ENCODE data around the gene PRDM16. TPM values are rescaled to one million over a fixed set of nuclear protein-coding genes. Genes with fewer than 3 reads are reported as not detected.
"Not testable (repeated sequence)": the region's sequence is repeated elsewhere in the genome, so short reads cannot be mapped to it uniquely, and the experiment has no call there.

Gene PRDM16
- total RNA-seq, 1 donor from 2014 or later = 12.8 TPM

DNA sequence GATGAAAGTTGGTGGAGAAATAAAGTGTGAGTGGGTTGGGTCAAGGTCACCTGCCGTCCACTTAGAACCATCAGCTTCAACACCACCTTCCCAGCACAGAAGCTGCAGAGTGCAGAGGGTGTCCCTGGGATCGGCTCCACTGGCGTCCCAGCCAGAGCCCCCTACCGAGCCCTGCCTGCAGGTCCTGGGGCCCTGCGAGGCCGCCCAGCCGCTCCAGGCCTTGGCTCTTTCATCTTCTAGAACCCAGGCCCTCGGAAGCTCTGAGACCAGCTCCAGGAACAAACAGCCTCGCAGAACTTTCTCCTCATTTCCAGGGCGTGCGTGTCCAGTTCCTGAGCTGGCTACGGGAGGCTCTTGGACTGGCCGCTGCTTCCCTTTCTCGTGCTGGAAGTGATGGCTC lies 166.0 kb downstream of the PRDM16 start:
- ATAC-seq (no peak), DNase-seq (ENCODE audit: missing footprints) (no peak)
- intact Hi-C loops (cut with DNase I) = no loop called here

DNA sequence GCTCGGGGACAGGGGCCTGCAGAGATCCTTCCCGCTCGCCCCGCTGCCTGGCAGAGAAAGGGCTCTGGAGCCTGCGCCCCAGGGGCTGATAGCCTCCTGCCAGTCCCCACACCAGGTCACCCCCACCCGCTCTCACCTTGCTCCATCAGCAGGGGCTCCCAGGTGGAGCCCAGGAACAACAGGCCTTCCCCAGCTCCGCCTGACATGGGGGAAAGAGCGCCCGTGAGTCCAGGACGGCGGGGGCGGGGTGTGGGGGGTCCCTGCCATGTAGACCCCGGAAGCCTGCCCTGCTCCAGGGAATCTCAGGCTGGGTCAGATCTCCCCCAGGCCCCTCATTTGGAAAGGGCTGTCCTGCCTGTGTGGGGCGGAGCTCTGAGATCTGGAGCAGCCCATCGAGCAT lies 166.5 kb downstream of the PRDM16 start:
- ATAC-seq (no peak), DNase-seq (ENCODE audit: missing footprints) (peak; percentile 37)
- intact Hi-C loops (cut with DNase I) = no loop called here

DNA sequence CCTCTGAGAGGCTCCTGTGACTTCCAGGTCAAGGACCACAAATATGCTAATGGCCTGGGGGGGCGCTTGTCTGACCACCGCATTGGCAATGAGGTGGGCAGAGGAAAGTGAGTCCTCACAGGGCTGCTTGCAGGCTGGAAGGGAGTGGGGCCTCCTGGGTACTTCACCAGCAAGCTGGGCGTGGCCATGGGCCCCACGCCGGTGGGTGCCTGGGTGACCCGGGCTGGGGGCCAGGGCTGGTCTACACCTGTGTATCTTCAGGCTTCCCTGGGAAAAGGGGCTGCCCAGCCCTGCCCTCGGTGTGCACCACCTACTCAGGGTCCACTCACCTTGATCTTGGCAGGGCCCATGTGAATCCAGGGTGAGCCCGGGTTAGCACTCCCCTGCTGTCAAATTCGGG lies 167.4 kb downstream of the PRDM16 start:
- ATAC-seq (no peak), DNase-seq (ENCODE audit: missing footprints) (peak; percentile 35)
- intact Hi-C loops (cut with DNase I) = no loop called here

DNA sequence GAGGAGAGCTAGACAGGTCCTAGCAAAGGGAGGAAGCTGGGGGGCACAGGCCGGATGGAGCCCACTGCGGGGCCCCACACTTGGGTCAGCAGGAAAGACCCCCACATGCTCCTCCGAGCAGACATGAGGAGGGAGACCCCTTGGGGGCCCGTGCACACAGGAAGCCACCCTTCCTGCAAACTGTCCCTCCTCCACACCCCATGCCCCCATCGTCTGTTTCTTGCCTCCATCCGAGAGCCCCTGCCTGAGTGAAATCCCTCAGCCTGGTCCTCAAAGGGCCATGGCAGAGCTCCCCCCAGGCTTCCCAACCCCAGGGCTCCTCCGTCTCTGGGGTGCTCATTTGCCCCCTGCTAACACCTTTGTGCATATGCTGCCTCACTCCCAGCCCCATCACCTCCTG lies 168.0 kb downstream of the PRDM16 start:
- DNase-seq (ENCODE audit: missing footprints) = peak; percentile 8
- no peak for ATAC-seq
- intact Hi-C loops (cut with DNase I) = no loop called here

DNA sequence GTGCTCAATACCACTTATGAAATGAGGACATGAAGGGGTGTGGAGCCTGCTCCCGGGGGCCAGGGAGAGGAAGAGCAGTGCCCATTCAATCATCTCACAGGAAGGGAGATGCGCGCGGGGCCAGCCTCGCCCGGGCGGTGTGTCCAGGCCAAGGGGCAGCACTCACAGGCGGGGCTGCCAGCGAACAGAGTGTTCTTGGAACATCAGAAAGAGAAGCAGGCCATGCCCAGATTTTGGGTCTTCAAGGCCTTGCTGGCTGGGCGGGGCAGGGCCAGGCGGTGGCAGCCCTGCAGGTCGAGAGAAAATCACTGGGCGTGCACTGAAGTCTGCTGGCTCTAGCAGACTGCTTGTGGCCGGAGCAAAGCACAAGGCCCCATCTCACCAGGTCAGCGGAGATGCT lies 168.6 kb downstream of the PRDM16 start:
- ATAC-seq (no peak), DNase-seq (ENCODE audit: missing footprints) (peak; percentile 35)
- intact Hi-C loops (cut with DNase I) = no loop called here

DNA sequence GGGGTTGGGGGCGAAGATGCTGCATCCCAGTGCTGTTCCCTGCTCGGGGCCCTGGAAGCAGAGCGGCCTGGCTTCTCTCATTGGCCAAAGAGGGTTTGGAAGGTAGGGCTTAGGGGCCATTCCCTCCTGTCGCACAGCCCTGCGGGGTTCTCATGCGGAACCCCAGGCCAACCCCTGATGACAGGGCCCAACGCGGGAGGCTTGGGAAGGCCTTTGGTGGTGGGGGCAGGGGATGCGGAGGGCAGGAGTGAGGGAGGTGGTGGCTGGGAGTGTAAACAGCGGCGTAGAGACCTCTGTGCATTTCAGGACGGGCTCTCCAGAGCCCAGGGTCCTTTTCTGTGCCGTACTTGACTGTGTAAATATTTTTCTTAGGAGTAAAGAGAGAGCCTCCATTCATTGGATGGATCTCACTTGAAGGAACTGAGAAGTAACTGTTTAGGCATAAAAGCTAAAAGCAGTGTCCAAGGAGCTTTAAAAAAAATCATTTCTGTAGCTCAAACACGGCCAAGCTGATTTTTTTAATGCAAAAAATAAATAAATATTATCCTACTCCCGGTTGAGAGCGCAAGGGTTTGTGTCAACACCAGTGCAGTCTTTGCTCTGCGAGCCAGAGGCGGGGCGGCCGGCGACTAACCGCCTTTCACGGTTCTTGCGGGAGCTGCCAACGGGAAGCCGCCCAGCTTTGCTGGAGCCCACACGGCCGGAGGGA lies 169.1 kb downstream of the PRDM16 start:
- DNase-seq (ENCODE audit: missing footprints) (peak; percentile 55), ATAC-seq (no peak)
- intact Hi-C loops (cut with DNase I) = no loop called here

DNA sequence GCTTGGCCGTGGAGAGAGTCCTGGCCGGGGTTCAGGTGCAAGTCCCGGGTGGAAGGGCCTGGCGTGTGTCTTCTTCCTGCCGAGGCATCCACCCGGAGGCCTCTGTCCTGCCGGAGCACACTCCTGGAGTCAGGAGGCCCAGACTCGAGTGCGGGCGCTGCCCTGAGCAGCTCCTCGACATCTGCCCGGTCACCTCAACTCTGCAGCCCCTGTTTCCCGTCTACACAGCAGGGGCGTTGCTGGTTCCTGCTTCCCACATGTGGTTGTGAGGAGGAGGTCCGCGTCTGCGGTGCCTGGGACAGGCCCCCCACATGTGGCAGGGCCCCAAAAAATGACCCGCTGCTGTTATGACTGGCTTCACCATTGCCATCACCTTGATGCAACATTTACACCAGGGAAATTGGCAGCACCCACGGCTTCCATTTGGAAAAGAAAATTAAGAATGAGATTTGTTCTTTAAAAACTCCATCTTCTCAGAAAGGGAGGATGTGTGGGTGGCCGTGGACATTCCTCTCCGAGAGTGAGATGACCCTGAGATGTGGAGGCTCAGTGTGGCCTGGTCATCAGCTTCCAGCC lies 169.8 kb downstream of the PRDM16 start:
- intact Hi-C loops (cut with DNase I) = no loop called here
- ATAC-seq = no peak

GRCh38 chr1:3239991-3240390 lies 171.0 kb downstream of the PRDM16 start:
- intact Hi-C loops (cut with DNase I); DNase-seq (ENCODE audit: missing footprints); ATAC-seq: not testable (repeated sequence)

More for the DNA sequence above, 169.8 kb downstream of the PRDM16 start:
- DNase-seq (ENCODE audit: missing footprints) = peak; percentile 21

DNA sequence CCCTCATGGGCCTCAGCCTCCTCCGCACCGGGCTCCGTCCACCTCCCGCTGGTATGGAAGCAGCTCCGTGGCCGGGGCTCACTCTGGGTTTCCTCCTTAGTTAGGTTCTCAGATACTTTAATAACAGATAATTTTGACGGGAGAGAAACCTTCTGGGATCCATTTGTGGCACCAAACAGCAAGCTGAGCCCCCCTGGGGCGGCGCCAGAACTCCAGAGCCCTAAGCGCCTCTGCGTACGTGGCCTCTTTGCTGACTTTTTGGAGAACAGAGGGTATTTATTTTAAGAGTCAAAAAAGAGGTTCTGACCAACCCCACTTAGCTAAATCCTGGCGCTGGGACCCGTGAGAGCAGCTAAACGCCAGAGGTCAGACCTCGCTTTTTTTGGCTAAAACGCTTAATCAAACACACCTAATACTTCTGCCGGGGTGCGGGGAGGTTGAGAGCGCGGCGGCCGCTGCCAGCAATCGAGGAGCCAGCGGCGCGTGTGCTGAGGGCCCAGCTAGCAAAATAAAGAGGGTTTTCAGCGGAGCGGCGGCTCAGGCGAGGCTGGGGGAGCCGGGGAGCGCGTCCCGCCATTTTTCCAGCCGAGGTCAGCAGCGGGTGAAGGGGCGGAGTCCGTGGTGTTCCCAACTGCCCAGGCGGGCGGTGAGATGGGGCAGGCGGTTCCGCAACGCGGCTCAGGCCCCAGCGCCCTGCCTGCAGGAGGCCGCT lies 171.7 kb downstream of the PRDM16 start:
- intact Hi-C loops (cut with DNase I) = no loop called here
- peak; percentile 55 for DNase-seq (ENCODE audit: missing footprints)
- no peak for ATAC-seq

DNA sequence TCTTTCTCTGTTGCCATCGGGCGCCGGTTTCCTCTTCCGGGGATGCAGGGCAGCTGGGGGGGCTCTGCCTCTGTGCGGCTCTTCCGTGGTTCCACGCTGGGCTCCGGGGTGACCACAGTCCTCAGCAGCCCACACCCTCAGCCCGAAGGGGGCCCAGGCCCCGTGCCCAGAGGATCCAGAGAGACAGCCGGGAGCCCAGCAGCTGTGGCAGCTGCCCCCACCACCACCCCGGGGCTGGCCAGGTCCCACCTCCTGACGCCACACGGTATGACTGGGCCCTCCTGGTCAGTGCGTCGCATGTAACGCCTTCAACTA lies 172.2 kb downstream of the PRDM16 start:
- ATAC-seq (no peak), DNase-seq (ENCODE audit: missing footprints) (peak; percentile 42)
- intact Hi-C loops (cut with DNase I) = no loop called here

DNA sequence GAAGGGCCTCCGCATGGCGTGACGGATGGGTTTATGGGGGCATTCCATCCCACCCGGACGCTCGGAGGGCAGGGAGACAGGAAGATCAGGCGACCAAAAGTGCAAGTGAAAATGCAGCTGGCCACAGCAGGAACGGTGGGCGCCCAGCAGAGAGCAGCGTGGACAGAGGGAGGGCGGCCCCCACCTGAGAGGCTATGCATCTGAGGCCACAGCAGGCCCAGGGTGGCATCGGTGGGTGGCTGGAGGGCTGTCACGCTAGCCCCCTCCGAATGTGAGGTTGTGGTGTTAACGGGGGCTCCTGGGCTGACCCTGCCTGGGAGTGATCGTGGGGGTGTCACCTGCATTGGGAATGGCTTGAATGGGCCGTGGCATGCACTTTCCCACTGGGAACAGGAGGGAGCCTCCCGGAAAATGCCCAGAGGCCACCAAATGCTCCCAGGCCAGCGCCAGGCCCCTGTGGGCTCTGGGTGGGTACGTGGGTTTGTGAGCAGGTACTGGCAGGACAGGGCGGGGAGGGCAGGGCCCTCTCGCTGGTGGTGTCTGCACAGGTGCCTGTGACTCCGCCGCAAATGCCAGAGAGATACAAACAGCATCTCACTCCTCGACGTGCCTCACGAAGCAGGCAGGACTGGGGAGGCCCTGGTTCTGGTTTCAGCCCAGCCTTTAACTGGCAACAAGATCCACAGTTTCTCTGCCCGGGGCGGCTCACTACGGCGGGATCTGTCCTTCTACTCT lies 172.8 kb downstream of the PRDM16 start:
- intact Hi-C loops (cut with DNase I) = no loop called here
- DNase-seq (ENCODE audit: missing footprints) (peak; percentile 50), ATAC-seq (no peak)

DNA sequence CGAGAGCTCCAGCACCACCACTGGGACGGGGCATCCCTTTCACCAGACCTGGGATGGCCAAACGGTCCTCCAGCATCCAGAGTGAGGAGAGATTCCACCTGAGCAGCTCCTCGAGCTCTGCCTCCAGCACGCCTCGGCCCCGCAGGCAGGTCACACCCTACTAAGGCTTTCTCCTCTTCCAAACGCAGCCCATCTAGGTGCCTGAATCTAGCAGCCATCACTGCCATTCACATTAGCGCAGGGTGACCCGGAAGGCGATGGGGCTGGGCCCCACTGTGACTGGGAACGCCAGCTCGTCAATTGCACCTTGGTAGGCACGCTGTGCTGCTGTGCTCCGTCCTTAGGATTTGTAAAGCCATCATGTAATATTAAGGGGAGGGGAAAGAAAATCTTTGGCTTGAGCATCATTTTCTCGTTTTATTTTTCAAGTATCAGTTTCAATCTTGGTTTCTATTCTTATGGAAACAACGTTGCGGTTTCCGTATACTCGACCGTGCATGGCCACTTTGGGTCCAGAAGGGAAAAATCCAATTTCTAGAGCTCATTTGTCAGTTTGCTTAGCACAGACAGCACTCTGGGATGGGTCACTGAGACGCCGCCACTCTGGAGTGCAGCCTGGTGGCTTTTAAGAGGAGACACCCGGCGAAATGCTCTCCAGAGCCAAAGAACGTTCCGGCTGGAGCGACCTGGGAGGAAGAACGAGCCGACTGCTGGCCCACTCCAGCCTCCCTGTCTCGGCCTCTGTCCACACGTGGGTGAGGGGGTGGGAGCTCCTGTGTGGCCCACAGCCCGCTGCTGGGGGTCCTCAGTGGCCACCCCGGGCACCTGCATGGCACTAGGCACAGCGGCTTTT lies 173.6 kb downstream of the PRDM16 start:
- peak; percentile 26 for ATAC-seq
- peak; percentile 60 for DNase-seq (ENCODE audit: missing footprints)
- intact Hi-C loops (cut with DNase I) = no loop called here

GRCh38 chr1:3243304-3243703 lies 174.3 kb downstream of the PRDM16 start:
- DNase-seq (ENCODE audit: missing footprints) = peak; percentile 22
- intact Hi-C loops (cut with DNase I) = no loop called here
- no peak for ATAC-seq

GRCh38 chr1:3244025-3244926 lies 175.3 kb downstream of the PRDM16 start:
- no peak for ATAC-seq
- intact Hi-C loops (cut with DNase I) = no loop called here
- DNase-seq (ENCODE audit: missing footprints) = peak; percentile 44

GRCh38 chr1:3244927-3245315 lies 175.9 kb downstream of the PRDM16 start:
- no peak for DNase-seq (ENCODE audit: missing footprints)
- no peak for ATAC-seq
- intact Hi-C loops (cut with DNase I) = no loop called here

DNA sequence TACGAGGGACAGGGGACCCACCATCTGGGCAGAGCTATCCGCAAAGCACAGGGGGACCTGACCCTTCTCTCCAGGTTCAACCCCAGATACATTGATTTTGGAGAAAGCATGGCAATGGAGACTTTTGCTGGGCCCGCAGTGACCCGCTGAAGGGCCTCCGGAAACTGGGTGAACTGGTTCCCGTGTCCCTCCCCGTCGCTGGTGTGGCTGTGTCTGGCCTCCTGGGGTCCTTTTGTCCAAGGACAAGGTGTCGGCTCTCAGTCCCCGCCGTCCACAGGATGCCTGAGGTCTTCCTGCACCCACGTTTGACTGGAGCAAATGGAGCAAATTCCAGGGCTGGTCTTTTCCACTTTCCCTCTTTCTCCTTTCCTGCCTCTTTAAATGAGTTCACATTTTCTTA lies 176.3 kb downstream of the PRDM16 start:
- intact Hi-C loops (cut with DNase I) = no loop called here
- ATAC-seq (no peak), DNase-seq (ENCODE audit: missing footprints) (peak; percentile 27)

DNA sequence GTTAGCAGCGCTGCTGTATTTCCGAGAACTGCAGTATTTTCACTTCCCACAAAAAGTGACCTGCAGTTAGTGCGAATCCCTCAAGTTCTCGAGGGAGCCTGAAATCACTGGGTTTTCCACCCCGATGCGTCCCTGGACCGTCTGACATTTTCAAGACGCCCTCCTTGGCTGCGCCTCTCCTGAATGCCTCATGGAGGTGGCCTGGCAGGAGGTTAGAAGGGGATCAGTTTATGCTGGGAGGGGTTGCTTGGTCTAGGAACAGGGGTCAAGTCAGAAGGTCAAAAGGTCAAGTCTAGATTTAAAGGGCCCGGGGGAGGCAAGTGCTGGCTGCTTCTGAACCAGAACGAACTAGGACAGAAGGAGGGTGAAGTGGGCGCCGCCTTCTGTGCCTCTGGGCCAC lies 176.8 kb downstream of the PRDM16 start:
- intact Hi-C loops (cut with DNase I) = no loop called here
- DNase-seq (ENCODE audit: missing footprints) (no peak), ATAC-seq (no peak)

- DNase-seq (ENCODE audit: missing footprints) (peak; percentile 31), ATAC-seq (no peak)
- intact Hi-C loops (cut with DNase I) = no loop called here
Observed at GRCh38 chr1:3246251-3246650, 177.2 kb downstream of the PRDM16 start.
